H9 (cell line): Measurements from ENCODE around the gene PTPRK. TPM values are rescaled to one million over a fixed set of nuclear protein-coding genes. Genes with fewer than 3 reads are reported as not detected.

Experiments
- DNase-seq: peaks from one replicate; pipeline ENCODE4 v3.0.0-alpha.2; 2017
- H2AFZ ChIP-seq: one replicate; pipeline ENCODE4 v1.6.1; 2013; ENCODE audit warnings: mild to moderate bottlenecking, low read length, control low read depth, moderate library complexity
- H2AK5ac ChIP-seq: 2 replicates; pipeline ENCODE4 v1.6.1; 2013; ENCODE audit warnings: low read length, control low read depth, mixed read lengths; ENCODE audit not compliant: insufficient read length
- H2BK120ac ChIP-seq: one replicate; pipeline ENCODE4 v1.6.1; 2013; ENCODE audit warnings: low read depth, mild to moderate bottlenecking, low read length, control low read depth, inconsistent platforms; ENCODE audit not compliant: poor library complexity, severe bottlenecking
- H2BK12ac ChIP-seq: 2 replicates; pipeline ENCODE4 v1.6.1; 2013; ENCODE audit warnings: low read length, control low read depth, mixed read lengths, low read depth; ENCODE audit not compliant: insufficient read length
- H2BK15ac ChIP-seq: 2 replicates; pipeline ENCODE4 v1.6.1; 2013; ENCODE audit warnings: low read depth, low read length, control low read depth
- H2BK20ac ChIP-seq: one replicate; pipeline ENCODE4 v1.6.1; 2013; ENCODE audit warnings: low read depth, mild to moderate bottlenecking, low read length, control low read depth, inconsistent platforms; ENCODE audit not compliant: poor library complexity, severe bottlenecking
- H2BK5ac ChIP-seq: 2 replicates; pipeline ENCODE4 v1.6.1; 2013; ENCODE audit warnings: low read length, control low read depth, mixed read lengths; ENCODE audit not compliant: insufficient read length
- H3K14ac ChIP-seq: 2 replicates; pipeline ENCODE4 v1.6.1; 2013; ENCODE audit warnings: low read length, control low read depth; ENCODE audit not compliant: insufficient read depth
- H3K18ac ChIP-seq: 2 replicates; pipeline ENCODE4 v1.6.1; 2013; ENCODE audit warnings: low read depth, mild to moderate bottlenecking, mixed read lengths, low read length, control low read depth; ENCODE audit not compliant: insufficient read length
- H3K23ac ChIP-seq: 2 replicates; pipeline ENCODE4 v1.6.1; 2013; ENCODE audit warnings: low read length, control low read depth, mixed read lengths, low read depth; ENCODE audit not compliant: insufficient read length
- H3K23me2 ChIP-seq: 2 replicates; pipeline ENCODE4 v1.6.1; 2013; ENCODE audit warnings: low read depth, mild to moderate bottlenecking, mixed read lengths, low read length, control low read depth; ENCODE audit not compliant: insufficient read length, poor library complexity, severe bottlenecking
- H3K27ac ChIP-seq: 2 replicates; pipeline ENCODE4 v1.5.1; 2013; ENCODE audit warnings: low read length, control low read depth, mixed read lengths, low read depth; ENCODE audit not compliant: insufficient read length
- H3K27me3 ChIP-seq: 2 replicates; pipeline ENCODE4 v1.6.1; 2013; ENCODE audit warnings: low read length, control low read depth, inconsistent platforms; ENCODE audit not compliant: insufficient read depth
- H3K4ac ChIP-seq: 2 replicates; pipeline ENCODE4 v1.6.1; 2013; ENCODE audit warnings: low read depth, mild to moderate bottlenecking, control low read depth, inconsistent platforms, low read length, moderate library complexity
- H3K4me1 ChIP-seq: 2 replicates; pipeline ENCODE4 v1.6.1; 2013; ENCODE audit warnings: low read length, control low read depth, inconsistent platforms; ENCODE audit not compliant: insufficient read depth
- H3K4me2 ChIP-seq: 2 replicates; pipeline ENCODE4 v1.6.1; 2013; ENCODE audit warnings: low read length, control low read depth, mixed read lengths; ENCODE audit not compliant: insufficient read length, insufficient read depth
- H3K56ac ChIP-seq: 2 replicates; pipeline ENCODE4 v1.6.1; 2013; ENCODE audit warnings: low read depth, mild to moderate bottlenecking, mixed read lengths, low read length, control low read depth; ENCODE audit not compliant: insufficient read length
- H3K79me1 ChIP-seq: 2 replicates; pipeline ENCODE4 v1.6.1; 2013; ENCODE audit warnings: low read depth, mild to moderate bottlenecking, moderate library complexity, low read length, control low read depth, inconsistent platforms; ENCODE audit not compliant: insufficient read depth, poor library complexity, severe bottlenecking
- H3K79me2 ChIP-seq: 2 replicates; pipeline ENCODE4 v1.6.1; 2013; ENCODE audit warnings: low read length, control low read depth, inconsistent platforms; ENCODE audit not compliant: insufficient read depth
- H3K9ac ChIP-seq: 2 replicates; pipeline ENCODE4 v1.6.1; 2013; ENCODE audit warnings: low read length, control low read depth, mixed read lengths; ENCODE audit not compliant: insufficient read length; ENCODE audit errors: extremely low read depth
- H3K9me3 ChIP-seq: one replicate; pipeline ENCODE4 v1.6.1; 2013; ENCODE audit warnings: low read depth, low read length, inconsistent platforms; ENCODE audit not compliant: control insufficient read depth
- H3T11ph ChIP-seq: one replicate; pipeline ENCODE4 v1.6.1; 2013; ENCODE audit warnings: mild to moderate bottlenecking, low read length, control low read depth, inconsistent platforms
- H4K20me1 ChIP-seq: one replicate; pipeline ENCODE4 v1.6.1; 2013; ENCODE audit not compliant: control insufficient read depth, insufficient read length, insufficient read depth
- H4K5ac ChIP-seq: 2 replicates; pipeline ENCODE4 v1.6.1; 2013; ENCODE audit warnings: low read depth, mild to moderate bottlenecking, mixed read lengths, low read length, control low read depth; ENCODE audit not compliant: insufficient read length
- H4K8ac ChIP-seq: replicated peaks from 2 replicates; pipeline ENCODE4 v1.6.1; 2013; ENCODE audit warnings: low read length, control low read depth, mixed read lengths, low read depth; ENCODE audit not compliant: insufficient read length
- H4K91ac ChIP-seq: 2 replicates; pipeline ENCODE4 v1.6.1; 2013; ENCODE audit warnings: low read depth, mild to moderate bottlenecking, moderate library complexity, mixed read lengths, low read length, control low read depth; ENCODE audit not compliant: insufficient read length
- H3K27ac Mint-ChIP-seq, 3 experiments: 2 replicates in 2 of 3; 3 replicates in 1 of 3; pipeline ENCODE4 v1.8.0; 2020 to 2021; ENCODE audit warnings: mixed read lengths in 3 of 3, mild to moderate bottlenecking in 1 of 3, moderate library complexity in 1 of 3
- H3K27me3 Mint-ChIP-seq: 2 replicates; pipeline ENCODE4 v1.8.0; 2021; ENCODE audit warnings: low read depth, mild to moderate bottlenecking, moderate library complexity, mixed read lengths
- H3K36me3 Mint-ChIP-seq, 3 experiments: 2 replicates in 2 of 3; 3 replicates in 1 of 3; pipeline ENCODE4 v1.8.0; 2020 to 2021; ENCODE audit warnings: low read depth in 3 of 3, mixed read lengths in 3 of 3; ENCODE audit not compliant: insufficient read depth in 1 of 3
- H3K4me1 Mint-ChIP-seq, 2 experiments: 2 replicates each; pipeline ENCODE4 v1.8.0; 2020; ENCODE audit warnings: mixed read lengths in 2 of 2
- H3K4me3 Mint-ChIP-seq, 2 experiments: 2 replicates in 1 of 2; 3 replicates in 1 of 2; pipeline ENCODE4 v1.8.0; 2020 to 2021; ENCODE audit warnings: mild to moderate bottlenecking in 2 of 2, mixed read lengths in 2 of 2, moderate library complexity in 1 of 2
- H3K9me3 Mint-ChIP-seq, 2 experiments: 2 replicates in 1 of 2; 3 replicates in 1 of 2; pipeline ENCODE4 v1.8.0; 2020; ENCODE audit warnings: mild to moderate bottlenecking in 2 of 2, mixed read lengths in 2 of 2, moderate library complexity in 1 of 2
- CTCF ChIP-seq: fragments of 200-600 bp; sonication (generic); conservative IDR thresholded peaks from 3 replicates; pipeline ENCODE4 v1.8.0; 2021; ENCODE audit warnings: antibody characterized with exemption, mild to moderate bottlenecking
- WGBS: extraction: QIAGEN DNeasy Blood & Tissue Kit; methylation state at CpG from one replicate; pipeline ENCODE4 v1.1.7; 2013; ENCODE audit warnings: missing lambda C conversion rate, low lambda C conversion rate, mixed read lengths; ENCODE audit not compliant: insufficient read length; ENCODE audit errors: extremely low coverage; 5-methylcytosine and 5-hydroxymethylcytosine counted together
- total RNA-seq: library from RNA; stranded (reverse); gene quantifications from 2 replicates; pipeline ENCODE4 v1.2.1, GENCODE V29; 2021

The PTPRK gene
- total RNA-seq, 1 experiment from 2014 or later = 47.9 TPM

GRCh38 chr6:128495536-128496333, 24.7 kb downstream of the PTPRK start:
- Histone ChIP-seq H4K5ac (no peak overlapping the region), H3K27me3 (no peaks in the 10 kb centered on the region), H3K4ac (no peak overlapping the region), H3K23me2 (no peaks in the 10 kb centered on the region), H3K4me1 (peaks cover 9% of the 10 kb centered on the region; the same call in 1 of the 2 replicates), H4K8ac (no peak overlapping the region), H2BK5ac (no peak overlapping the region), H4K91ac (no peak overlapping the region), H3K9me3 (no peaks in the 10 kb centered on the region), H2BK12ac (no peak overlapping the region), H3K14ac (no peak overlapping the region), H2AFZ (no peak overlapping the region), H2BK120ac (no peak overlapping the region), H2BK20ac (no peak overlapping the region), H3K56ac (no peak overlapping the region), H2AK5ac (no peak overlapping the region), H3T11ph (no peak overlapping the region), H2BK15ac (no peak overlapping the region), H3K79me2 (peaks cover 4% of the 10 kb centered on the region; the same call in 1 of the 2 replicates), H3K27ac (no peak overlapping the region), H4K20me1 (no peaks in the 10 kb centered on the region), H3K23ac (no peak overlapping the region), H3K79me1 (peaks cover 5% of the 10 kb centered on the region), H3K18ac (no peak overlapping the region), H3K9ac (no peak overlapping the region), H3K4me2 (no peak overlapping the region)
- peaks cover 72 to 77% of the 10 kb centered on the region in 2 experiments for H3K4me1 Mint-ChIP-seq
- WGBS = no CpG with 5 or more reads among the region's 6 CpGs
- H3K27me3 Mint-ChIP-seq = no peaks in the 10 kb centered on the region
- no peak for TF ChIP-seq CTCF
- H3K36me3 Mint-ChIP-seq = peaks cover 0 to 6% (median 0%) of the 10 kb centered on the region in 3 experiments; a peak in 3 of 7 replicates
- peak overlapping the region in 1 of 3 experiments; percentile 4; a peak in 2 of 7 replicates for H3K27ac Mint-ChIP-seq
- no peaks in the 10 kb centered on the region; a peak in 1 of 5 replicates for H3K9me3 Mint-ChIP-seq
- no peak overlapping the region for H3K4me3 Mint-ChIP-seq
- DNase-seq = no peak
